ENCODE data around the gene ACAD10. TPM values are rescaled to one million over a fixed set of nuclear protein-coding genes. Genes with fewer than 3 reads are reported as not detected.
"Not testable (repeated sequence)": the region's sequence is repeated elsewhere in the genome, so short reads cannot be mapped to it uniquely, and the experiment has no call there.

Gene ACAD10
- total and polyA plus RNA-seq, 2 donors from 2014 or later: 33.7 to 47.0 TPM

DNA sequence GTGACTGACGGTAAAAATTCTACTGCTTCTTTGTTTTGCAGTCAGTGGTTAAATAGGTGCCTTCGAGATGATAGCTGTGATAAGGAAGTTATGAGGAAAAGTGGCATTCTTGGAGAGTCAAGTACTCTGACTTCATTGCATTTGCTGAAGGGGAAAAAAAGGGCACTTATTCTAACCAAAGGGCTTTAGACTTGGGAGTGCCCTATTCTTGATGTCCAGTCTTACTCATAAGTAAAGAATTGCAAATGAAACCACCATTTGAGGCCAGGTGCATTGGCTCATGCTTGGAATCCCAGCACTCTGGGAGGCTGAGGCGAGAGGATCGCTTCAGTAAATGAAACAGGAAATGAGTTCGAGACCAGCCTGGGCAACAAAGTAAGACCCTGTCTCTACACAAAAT lies 40.4 kb upstream of the ACAD10 start:
- TF ChIP-seq, protein P1, sequence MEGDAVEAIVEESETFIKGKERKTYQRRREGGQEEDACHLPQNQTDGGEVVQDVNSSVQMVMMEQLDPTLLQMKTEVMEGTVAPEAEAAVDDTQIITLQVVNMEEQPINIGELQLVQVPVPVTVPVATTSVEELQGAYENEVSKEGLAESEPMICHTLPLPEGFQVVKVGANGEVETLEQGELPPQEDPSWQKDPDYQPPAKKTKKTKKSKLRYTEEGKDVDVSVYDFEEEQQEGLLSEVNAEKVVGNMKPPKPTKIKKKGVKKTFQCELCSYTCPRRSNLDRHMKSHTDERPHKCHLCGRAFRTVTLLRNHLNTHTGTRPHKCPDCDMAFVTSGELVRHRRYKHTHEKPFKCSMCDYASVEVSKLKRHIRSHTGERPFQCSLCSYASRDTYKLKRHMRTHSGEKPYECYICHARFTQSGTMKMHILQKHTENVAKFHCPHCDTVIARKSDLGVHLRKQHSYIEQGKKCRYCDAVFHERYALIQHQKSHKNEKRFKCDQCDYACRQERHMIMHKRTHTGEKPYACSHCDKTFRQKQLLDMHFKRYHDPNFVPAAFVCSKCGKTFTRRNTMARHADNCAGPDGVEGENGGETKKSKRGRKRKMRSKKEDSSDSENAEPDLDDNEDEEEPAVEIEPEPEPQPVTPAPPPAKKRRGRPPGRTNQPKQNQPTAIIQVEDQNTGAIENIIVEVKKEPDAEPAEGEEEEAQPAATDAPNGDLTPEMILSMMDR (IDR thresholded peaks at IDR 0.05; ENCODE audit: borderline replicate concordance, extremely low read depth, insufficient read depth): no peak
- FAIRE-seq (no peak), DNase-seq (no peak)
- Histone ChIP-seq H3K27ac (ENCODE audit: low read depth in 2 of 2, low read length in 2 of 2) (no peak overlapping the region), H3K9me3 (ENCODE audit: control insufficient read depth in 2 of 3, insufficient read depth in 1 of 3, low read length in 3 of 3) (no peaks in the 10 kb centered on the region), H3K9ac (ENCODE audit: low read length in 3 of 3) (no peak overlapping the region), H3K4me3 (ENCODE audit: low read length in 3 of 3) (no peak overlapping the region), H3K27me3 (ENCODE audit: control insufficient read depth, insufficient read depth, low read length) (no peaks in the 10 kb centered on the region), H3K36me3 (ENCODE audit: control insufficient read depth in 2 of 3, insufficient read depth in 3 of 3, low read length in 3 of 3) (peaks cover 0 to 38% (median 16%) of the 10 kb centered on the region in 3 donors), H3K4me1 (ENCODE audit: control insufficient read depth in 2 of 3, insufficient read depth in 2 of 3, low read depth in 1 of 3, low read length in 3 of 3) (peaks cover 0 to 7% (median 0%) of the 10 kb centered on the region in 3 donors)
- intact Hi-C loops (cut with DNase I): no loop called here

DNA sequence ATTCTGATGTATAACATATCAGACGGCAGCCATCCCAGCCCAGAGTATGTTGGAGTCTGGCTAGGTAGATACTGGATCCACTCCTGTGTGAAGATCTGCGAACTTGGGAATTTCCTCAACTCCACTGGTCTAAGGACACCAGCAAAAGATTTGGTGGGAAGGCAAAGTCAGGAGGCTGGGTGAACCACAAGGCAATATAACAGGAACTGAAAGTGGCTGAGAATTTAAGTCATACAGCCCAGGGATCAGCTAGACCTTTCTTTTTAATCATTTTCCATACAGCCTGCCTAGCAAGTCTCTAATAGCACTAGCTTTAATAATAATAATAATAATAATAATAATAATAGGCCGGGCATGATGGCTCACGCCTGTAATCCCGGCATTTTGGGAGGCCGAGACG lies 34.9 kb upstream of the ACAD10 start:
- no peaks in the 10 kb centered on the region for H3K9me3 ChIP-seq (ENCODE audit: control insufficient read depth in 2 of 3, insufficient read depth in 1 of 3, low read length in 3 of 3)
- no peak overlapping the region for H3K9ac ChIP-seq (ENCODE audit: low read length in 3 of 3)
- intact Hi-C loops (cut with DNase I): no loop called here
- FAIRE-seq (no peak), DNase-seq (no peak)
- TF ChIP-seq, protein P1 (IDR thresholded peaks at IDR 0.05; ENCODE audit: borderline replicate concordance, extremely low read depth, insufficient read depth): no peak
- no peak overlapping the region for H3K4me3 ChIP-seq (ENCODE audit: low read length in 3 of 3)
- H3K36me3 ChIP-seq (ENCODE audit: control insufficient read depth in 2 of 3, insufficient read depth in 3 of 3, low read length in 3 of 3): peaks cover 2 to 46% (median 32%) of the 10 kb centered on the region in 3 donors
- no peaks in the 10 kb centered on the region for H3K27me3 ChIP-seq (ENCODE audit: control insufficient read depth, insufficient read depth, low read length)
- H3K27ac ChIP-seq (ENCODE audit: low read depth in 2 of 2, low read length in 2 of 2): no peak overlapping the region
- no peaks in the 10 kb centered on the region for H3K4me1 ChIP-seq (ENCODE audit: control insufficient read depth in 2 of 3, insufficient read depth in 2 of 3, low read depth in 1 of 3, low read length in 3 of 3)

DNA sequence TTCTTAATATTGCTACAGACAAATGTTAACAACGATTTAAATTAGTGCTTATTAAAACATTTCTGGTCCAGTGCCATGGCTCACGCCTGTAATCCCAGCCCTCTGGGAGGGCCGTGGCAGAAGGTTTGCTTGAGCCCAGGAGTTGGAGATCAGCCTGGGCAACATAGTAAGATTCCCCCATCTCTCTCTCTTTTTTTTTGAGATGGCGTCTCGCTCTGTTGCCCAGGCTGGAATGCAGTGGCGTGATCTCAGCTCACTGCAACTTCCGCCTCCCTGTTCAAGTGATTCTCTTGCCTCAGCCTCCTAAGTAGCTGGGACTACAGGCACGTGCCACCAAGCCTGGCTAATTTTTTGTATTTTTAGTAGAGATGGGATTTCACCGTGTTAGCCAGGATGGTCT lies 33.3 kb upstream of the ACAD10 start:
- FAIRE-seq; H3K9ac ChIP-seq (ENCODE audit: low read length in 3 of 3); DNase-seq; H3K27ac ChIP-seq (ENCODE audit: low read depth in 2 of 2, low read length in 2 of 2); H3K27me3 ChIP-seq (ENCODE audit: control insufficient read depth, insufficient read depth, low read length); H3K4me1 ChIP-seq (ENCODE audit: control insufficient read depth in 2 of 3, insufficient read depth in 2 of 3, low read depth in 1 of 3, low read length in 3 of 3); intact Hi-C loops (cut with DNase I); H3K4me3 ChIP-seq (ENCODE audit: low read length in 3 of 3); H3K9me3 ChIP-seq (ENCODE audit: control insufficient read depth in 2 of 3, insufficient read depth in 1 of 3, low read length in 3 of 3): not testable (repeated sequence)
- H3K36me3 ChIP-seq (ENCODE audit: control insufficient read depth in 2 of 3, insufficient read depth in 3 of 3, low read length in 3 of 3): peaks cover 6 to 40% (median 36%) of the 10 kb centered on the region in 3 donors

DNA sequence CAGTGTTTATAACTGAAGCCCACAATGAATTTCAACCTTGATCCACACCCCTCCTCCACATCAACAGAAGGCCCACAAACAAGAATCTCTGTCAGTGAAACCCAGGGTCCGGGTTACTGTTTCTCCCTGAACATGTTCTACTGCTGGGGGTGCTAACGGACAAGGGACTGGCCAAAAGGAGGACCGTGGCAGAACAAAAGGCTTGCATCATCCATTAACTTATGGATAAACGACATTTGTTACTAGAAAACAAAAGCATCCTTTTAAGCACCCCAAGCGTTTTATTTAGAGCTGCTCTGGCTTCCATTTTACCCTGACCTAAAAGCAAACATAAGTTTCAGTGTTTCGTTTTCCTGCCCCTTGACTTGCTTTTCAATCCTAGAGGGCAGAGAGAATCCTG lies 32.3 kb upstream of the ACAD10 start:
- TF ChIP-seq, protein P1 (IDR thresholded peaks at IDR 0.05; ENCODE audit: borderline replicate concordance, extremely low read depth, insufficient read depth): no peak
- H3K9ac ChIP-seq (ENCODE audit: low read length in 3 of 3): no peak overlapping the region
- intact Hi-C loops (cut with DNase I): no loop called here
- no peak overlapping the region for H3K27ac ChIP-seq (ENCODE audit: low read depth in 2 of 2, low read length in 2 of 2)
- DNase-seq: no peak
- FAIRE-seq: no peak
- H3K27me3 ChIP-seq (ENCODE audit: control insufficient read depth, insufficient read depth, low read length): no peaks in the 10 kb centered on the region
- H3K36me3 ChIP-seq (ENCODE audit: control insufficient read depth in 2 of 3, insufficient read depth in 3 of 3, low read length in 3 of 3): peaks cover 6 to 42% (median 38%) of the 10 kb centered on the region in 3 donors
- no peaks in the 10 kb centered on the region for H3K9me3 ChIP-seq (ENCODE audit: control insufficient read depth in 2 of 3, insufficient read depth in 1 of 3, low read length in 3 of 3)
- no peak overlapping the region for H3K4me3 ChIP-seq (ENCODE audit: low read length in 3 of 3)
- H3K4me1 ChIP-seq (ENCODE audit: control insufficient read depth in 2 of 3, insufficient read depth in 2 of 3, low read depth in 1 of 3, low read length in 3 of 3): no peaks in the 10 kb centered on the region
